ENCODE data around the gene CELSR1.
"Not testable (repeated sequence)": the region's sequence is repeated elsewhere in the genome, so short reads cannot be mapped to it uniquely, and the experiment has no call there.

The CELSR1 gene

DNA sequence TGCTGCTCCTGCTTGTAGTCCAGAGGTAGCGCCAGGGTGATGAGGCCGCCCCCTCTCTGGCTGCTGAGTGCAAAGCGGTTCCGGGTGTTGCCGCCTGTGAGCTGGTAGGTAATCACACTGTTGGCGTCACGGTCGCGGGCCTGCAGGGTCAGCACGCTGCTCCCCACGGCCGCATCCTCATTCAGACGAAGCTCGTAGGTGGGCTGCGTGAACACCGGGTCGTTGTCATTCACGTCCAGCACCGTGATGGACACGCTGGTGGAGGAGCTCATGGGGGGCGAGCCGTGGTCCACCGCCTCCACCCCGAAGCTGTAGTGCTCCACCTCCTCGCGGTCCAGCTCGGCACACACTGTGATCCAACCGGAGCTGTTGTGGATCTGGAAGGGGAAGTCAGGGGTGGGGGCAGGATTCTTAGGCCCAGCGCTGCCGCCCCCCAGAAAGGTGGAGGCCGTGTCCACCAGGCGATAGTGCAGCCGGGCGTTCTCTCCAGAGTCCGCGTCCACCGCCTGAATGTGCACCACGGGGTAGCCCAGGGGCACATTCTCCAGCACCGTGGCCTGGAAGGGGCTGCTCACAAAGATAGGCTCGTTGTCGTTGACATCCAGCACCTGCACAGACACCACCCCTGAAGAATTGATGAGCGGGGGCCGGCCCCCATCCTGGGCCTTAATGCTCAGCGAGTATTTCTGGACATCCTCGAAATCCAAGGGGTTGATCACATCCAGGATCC is 2.4 kb downstream of the CELSR1 start:
- no peak for DNase-seq (ENCODE audit: low read depth, low spot score)

DNA sequence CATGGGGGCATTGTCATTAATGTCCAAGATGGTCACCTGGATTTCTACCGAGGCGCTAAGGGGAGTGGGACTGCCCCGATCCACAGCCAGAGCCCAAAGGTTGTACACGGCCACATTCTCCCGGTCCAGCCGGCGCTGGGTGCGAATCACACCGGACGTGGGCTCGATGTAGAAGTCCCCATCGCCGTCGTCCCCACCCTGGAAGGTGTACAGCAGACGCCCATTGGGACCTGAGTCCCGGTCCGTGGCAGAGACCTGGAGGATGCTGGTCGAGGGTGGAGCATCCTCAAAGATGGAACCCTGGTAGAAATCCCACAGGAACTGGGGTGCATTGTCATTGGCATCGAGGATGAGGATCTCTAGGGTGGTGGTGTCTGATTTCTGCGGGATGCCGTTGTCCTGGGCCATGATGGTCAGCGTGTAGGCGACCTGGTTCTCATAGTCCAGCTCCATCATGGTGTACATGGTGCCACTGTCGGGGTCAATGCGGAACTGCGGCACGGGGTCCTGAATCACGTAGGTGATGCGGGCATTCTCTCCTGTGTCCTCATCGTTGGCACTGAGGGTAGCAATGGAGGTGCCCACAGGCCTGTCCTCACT is 3.1 kb downstream of the CELSR1 start:
- no peak for DNase-seq (ENCODE audit: low read depth, low spot score)

DNA sequence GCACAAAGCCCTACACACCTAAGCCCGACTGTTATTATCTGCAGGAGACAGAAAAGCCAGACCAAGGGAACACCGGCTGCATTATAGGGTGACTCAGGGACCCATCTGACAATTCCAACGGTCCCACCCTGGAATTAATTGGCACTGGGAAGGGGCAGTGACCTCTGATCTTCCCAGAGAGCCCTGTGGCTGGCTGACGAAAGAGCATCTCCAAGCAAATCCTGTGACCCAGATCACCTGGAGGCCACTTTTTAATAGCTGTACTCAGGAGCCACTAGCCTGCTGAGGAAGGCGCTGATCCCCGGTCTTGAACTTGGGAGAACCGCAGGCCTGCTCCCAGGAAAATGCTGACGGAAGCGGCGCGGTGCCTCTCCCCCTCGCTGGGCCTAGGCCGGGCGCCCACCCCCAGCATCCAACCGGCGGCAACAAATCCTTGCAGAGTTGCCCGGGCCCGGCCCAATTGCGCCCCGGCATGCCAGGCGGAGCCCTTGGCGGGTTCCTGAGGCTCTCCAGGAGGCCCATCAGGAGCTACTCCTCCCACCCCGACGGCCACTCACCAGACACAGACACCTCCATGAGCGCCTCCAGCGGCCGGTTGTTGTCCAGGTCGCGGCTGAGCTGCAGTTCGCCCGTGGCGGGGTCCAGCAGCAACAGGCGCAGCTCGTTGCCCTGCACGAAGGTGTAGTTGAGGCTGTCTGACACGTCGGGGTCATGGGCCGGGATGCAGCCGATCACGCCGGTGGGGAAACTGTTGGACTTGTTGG is 4.2 kb downstream of the CELSR1 start:
- no peak for DNase-seq (ENCODE audit: low read depth, low spot score)

DNA sequence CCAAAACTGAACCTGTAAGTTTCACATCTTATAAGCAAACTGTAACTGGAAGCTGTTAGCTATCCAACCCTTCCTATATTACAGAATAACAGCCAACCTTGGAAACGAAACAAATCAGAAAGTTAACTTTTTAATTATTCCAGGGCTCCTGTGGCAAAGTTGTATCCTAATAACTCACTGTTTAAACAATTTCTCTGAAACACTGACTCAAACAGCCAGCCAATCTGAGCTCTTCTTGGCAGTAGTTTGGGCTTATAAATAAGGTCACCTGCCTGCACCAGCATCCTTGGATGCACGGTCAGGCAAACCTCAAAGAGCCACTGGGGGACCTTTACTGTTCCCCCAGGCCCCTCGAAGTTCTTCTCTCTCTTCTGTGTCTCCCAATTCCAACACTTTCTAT is 5.0 kb downstream of the CELSR1 start:
- no peak for DNase-seq (ENCODE audit: low read depth, low spot score)

DNA sequence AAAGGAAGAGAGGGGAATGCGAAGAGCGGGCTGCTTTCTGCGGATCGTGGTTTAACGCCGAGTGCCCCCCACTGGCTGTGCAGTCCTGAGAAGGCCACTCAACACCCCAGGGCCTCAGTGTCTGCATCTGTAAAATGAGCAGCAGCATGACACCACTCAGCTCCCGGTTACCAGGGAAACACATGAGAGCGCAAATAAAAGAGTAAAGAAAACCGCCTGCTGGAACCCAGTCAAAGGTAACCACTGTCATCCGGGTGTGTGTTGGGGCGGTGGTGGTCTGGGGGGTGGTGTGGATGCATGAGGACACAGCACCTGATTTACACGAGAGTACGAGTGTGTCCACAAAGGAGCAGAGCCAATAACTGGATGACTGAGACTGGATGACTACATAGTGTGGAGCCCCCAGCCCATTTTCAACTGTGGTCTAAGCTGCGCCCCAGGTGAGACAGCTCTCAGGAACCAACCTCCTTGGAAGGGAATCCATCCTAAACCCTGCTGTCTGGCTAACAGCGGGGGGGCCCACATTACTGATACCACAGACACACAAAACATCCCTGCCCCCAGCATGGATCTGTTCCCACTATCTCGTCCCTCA is 5.7 kb downstream of the CELSR1 start:
- no peak for DNase-seq (ENCODE audit: low read depth, low spot score)

DNA sequence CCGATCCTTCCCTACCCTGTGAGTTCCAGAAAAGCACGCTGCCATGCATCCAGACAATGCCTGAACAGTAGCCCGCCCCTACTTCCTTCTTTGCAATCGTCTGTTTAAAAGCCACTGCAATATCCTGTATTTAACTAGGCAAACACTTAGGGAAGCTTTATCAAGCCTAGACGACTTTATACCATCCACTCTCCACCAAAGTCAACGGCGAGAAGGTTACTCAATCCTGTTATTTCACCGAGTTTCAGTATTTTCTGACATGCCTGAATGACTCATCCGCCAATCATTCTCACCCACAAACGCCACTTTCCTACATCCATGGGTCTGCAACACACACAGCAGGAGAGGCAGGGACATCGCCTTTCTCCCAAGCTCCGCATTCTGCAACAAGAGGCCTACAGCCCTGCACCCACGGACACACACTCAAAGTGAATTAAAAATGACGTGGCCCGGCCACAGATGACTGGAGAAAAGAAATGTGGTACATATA is 9.3 kb downstream of the CELSR1 start:
- no peak for DNase-seq (ENCODE audit: low read depth, low spot score)

DNA sequence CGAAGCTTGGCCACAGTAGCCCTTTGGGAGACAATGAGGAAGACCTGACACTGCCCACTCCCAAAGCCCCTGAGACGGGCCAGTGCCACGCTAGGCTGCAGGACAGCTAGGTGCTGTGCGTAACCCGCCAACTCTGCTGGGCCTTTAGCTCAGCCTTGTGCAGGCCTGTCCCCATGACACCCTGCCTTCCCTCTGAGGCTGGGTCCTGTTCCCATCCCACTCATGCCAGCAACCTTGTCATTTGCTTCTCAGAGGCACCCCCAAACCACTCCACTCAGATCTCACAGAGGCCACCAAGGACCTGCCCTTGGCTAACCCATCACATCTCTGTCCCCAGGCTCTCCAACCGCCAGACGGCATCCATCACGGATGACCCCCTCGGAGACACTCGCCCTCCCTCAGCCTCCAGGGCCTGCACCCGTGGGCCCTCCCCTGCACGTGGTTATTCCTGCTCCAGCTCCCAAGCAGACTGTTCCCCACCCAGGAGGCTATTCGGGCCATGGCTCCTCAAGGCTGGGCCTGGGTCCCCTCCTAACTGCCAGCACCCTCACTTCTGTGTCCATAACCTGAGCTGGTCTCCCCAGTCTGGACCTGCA is 11.1 kb downstream of the CELSR1 start:
- no peak for DNase-seq (ENCODE audit: low read depth, low spot score)

DNA sequence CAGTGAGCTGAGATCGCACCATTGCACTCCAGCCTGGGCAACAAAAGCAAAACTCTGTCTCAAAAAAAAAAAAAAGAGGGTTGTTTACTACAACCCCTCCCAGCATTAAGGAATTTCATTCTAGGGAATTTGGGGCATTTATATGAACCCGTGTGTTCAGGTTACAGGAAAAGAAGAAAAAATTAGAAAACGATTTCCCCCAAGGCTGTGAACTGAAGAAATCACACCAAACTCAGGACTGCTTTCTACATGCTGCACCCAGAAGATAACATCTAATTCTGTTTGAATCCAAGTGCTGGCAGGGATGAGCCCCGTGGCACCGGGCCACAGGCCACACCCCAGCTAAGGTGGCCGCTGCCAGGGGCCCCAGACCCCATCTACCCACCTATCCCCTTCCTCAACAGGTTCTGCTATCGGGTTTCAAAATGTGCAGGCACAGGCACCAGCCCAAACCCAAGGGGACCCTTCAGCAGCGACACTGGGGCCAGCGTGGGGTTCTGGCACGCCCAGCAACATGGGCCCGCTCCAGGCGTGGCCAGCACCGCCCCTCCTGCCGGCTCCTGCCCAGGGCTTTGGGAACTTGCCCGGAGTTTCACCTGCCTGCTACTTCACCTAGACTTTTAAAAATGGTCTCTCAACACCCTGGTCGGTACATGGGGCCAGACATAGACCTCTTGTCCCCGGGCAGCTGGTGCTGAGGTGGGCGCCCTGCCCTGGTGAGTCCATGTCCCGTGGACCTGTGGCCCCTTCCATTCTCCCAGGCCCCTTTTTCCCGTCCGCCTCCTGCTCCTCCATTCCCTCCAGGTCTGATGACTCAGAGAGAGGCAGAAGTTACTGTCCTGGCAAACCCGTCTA is 11.8 kb downstream of the CELSR1 start:
- DNase-seq (ENCODE audit: low read depth, low spot score), result no peak

DNA sequence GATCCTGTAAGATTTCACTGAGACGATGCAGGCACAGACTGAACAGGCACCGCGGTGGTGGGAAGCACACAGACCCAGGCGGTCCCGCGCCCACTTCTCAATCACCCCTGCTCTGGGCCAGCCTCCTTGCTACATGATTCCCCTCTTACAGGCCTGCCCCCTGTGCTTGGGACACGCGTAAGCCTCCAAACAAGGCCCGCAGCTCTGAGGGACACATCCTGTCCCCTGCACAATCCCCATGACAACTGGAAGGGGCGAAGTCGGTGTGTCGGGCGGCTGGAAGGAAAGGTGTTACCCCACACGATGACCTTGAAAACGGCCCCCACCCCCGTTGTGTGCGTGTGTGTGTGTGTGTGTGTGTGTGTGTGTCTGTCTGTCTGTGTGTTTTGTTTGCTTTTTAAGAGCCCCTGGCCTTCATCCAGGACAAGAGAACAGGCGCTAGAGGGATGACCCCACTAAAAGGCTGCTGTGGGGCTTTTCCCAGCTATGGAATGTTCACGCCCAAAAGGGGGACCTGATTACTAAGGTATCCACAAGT is 13.1 kb downstream of the CELSR1 start:
- no peak for DNase-seq (ENCODE audit: low read depth, low spot score)

DNA sequence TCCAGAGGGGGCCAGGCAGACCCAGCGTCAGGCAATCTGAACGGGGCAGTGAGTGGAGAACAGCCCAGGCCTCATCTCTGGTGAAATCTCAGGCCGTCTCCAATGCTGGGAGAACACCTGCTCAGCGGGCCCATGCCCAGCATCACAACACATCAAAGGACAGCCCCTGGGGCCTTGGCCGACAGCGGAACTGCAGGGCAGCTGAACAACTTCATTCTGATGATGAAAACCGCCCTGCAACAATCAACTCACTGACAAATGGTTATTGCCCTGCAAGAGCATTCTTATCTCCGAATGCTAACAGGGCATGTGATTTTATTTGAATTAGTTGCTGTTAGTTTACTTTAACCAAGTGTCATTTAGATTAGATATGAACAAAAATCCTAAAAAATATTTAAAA is 14.6 kb downstream of the CELSR1 start:
- no peak for DNase-seq (ENCODE audit: low read depth, low spot score)

DNA sequence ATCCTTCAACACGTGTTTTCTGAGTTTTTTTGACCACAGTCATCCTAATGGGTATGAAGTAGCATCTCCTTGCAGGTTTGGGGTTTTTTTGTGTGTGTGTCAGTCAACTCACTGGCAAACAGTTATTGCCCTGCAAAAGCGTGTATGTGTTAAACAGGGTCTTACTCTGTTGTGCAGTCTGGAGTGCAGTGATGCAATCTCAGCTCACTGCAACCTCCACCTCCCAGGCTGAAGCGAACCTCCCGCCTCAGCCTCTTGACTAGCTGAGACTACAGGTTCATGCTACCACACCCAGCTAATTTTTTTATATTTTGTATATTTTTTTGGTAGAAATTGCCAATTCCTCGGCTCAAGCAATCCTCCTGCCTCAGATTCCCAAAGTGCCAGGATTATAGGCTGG is 15.4 kb downstream of the CELSR1 start:
- no peak for DNase-seq (ENCODE audit: low read depth, low spot score)

DNA sequence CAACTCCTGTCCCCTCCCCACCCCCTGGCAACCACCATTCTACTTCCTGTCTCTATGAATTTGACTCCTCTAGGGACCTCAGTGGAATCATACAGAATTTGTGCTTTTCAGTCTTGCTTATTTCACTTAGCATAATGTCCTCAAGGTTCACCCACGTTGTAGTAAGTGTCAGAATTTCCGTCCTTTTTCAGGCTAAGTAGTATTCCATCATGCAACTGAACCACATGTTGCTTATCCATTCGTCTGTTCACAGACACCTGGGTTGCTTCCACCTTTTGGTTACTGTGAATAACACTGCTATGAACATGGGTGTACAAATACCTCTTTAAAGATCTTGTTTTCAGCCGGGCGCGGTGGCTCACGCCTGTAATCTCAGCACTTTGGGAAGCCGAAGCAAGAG is 16.5 kb downstream of the CELSR1 start:
- no peak for DNase-seq (ENCODE audit: low read depth, low spot score)

DNA sequence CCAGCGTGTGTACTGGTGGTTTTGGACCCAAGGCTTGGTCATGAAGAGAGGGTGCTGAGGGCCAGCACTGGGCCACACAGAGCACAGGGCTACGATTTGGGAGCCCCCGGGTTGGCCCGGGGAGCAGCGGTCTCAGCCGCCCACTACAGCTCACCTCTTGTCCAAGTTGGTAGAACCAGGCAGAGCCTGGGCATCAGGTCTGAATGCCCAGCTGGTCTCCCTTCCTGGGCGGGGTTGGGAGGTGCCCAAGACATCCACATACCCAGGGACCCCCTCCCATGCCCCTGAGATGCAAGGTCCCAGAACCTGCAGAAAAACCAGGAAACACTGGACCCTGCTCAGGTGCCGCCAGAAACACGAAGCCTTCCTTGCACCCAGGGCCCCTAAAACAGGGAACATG is 18.0 kb downstream of the CELSR1 start:
- no peak for DNase-seq (ENCODE audit: low read depth, low spot score)

DNA sequence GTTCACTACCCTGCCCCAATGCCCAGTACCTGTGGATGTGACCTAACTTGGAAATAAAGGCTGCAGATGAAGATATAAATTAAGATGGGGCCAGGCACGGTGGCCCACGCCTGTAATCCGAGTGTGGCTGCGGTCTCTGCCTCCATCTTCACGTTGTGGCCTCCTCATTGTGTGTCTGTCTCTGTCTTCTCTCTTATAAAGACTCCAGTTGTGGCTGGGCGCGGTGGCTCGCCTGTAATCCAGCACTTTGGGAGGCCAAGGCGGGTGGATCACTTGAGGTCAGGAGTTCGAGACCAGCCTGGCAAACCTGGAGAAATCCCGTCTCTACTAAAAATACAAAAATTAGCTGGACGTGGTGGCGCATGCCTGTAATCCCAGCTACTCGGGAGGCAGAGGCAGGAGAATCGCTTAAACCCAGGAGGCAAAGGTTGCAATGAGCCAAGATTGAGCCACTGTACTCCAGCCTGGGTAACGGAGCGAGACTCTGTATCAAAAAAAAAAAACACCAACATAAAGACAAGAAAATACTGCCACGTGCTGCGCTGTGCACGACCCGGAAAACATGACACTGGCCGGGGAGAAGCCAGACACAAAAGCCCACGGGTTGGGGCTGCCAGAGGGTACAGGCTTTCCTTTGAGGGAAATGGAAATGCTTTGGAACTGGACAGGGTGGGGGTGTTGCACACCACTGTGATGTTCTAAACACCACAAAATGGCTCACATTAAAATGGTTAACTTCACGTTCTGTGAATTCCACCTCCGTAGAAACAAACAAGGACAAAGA is 18.7 kb downstream of the CELSR1 start:
- DNase-seq (ENCODE audit: low read depth, low spot score), result no peak

DNA sequence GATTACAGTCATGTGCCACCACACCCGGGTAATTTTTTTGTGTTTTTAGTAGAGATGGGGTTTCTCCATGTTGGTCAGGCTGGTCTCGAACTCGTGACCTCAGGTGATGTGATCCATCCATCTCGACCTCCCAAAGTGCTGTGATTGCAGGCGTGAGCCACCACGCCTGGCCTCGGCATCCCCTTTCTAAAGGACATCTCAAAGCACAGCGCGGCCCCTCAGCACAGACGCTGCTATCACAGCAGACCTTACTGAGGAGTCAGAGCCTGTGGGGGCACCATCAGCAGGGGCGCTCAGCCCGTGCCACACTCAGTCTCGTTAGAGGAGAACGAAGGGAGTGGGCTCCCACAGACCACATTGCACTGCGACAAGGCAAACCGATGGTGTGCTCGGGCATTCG is 19.4 kb downstream of the CELSR1 start:
- no peak for DNase-seq (ENCODE audit: low read depth, low spot score)

DNA sequence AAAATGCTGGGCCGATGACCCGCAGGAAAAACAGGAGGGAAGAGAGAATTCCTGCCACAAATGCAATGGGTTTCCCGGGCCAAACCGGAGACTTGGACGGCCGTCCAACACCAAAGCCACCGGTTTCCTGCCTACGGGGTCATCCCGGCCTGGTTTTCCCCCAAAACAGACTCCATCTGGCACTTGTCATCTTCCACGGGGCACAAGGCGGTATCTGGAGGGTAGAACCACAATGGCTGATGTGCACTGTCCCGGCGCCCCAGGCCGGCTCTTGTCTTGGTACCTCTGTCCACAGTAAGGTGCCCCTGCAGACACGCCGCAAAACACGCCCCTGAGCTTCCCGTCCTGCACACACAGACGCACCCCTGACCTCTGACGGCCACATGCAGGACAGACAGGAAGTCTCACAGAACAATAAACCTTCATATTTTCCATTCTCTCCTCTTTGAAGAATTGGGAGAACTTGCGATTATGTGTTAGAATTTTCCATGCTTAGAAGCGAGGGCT is 20.1 kb downstream of the CELSR1 start:
- DNase-seq (ENCODE audit: low read depth, low spot score), result no peak

DNA sequence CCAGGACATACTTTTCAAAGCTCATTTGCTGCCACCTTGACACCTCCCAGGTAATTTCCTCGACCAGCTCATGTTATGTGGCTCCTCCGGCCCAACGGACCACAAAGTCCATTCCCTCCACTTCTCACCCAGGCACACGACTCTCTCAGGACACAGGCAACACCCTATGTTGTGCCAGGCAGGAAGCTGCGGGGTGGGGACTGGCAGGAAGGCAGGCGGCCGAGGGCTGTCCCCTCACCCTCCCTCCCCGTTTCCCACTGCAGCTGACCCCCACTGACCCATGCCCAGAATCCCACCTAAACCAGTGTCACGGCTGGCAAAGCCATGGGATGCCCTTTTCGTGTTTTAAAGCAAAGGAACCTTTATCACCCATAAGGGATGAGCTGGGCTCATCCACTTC is 20.8 kb downstream of the CELSR1 start:
- no peak for DNase-seq (ENCODE audit: low read depth, low spot score)

DNA sequence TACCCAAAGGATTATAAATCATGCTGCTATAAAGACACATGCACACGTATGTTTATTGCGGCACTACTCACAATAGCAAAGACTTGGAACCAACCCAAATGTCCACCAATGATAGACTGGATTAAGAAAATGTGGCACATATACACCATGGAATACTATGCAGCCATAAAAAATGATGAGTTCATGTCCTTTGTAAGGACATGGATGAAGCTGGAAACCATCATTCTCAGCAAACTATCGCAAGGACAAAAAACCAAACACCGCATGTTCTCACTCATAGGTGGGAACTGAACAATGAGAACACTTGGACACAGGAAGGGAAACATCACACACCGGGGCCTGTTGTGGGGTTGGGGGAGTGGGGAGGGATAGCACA is 21.3 kb downstream of the CELSR1 start:
- not testable (repeated sequence) for DNase-seq (ENCODE audit: low read depth, low spot score)

DNA sequence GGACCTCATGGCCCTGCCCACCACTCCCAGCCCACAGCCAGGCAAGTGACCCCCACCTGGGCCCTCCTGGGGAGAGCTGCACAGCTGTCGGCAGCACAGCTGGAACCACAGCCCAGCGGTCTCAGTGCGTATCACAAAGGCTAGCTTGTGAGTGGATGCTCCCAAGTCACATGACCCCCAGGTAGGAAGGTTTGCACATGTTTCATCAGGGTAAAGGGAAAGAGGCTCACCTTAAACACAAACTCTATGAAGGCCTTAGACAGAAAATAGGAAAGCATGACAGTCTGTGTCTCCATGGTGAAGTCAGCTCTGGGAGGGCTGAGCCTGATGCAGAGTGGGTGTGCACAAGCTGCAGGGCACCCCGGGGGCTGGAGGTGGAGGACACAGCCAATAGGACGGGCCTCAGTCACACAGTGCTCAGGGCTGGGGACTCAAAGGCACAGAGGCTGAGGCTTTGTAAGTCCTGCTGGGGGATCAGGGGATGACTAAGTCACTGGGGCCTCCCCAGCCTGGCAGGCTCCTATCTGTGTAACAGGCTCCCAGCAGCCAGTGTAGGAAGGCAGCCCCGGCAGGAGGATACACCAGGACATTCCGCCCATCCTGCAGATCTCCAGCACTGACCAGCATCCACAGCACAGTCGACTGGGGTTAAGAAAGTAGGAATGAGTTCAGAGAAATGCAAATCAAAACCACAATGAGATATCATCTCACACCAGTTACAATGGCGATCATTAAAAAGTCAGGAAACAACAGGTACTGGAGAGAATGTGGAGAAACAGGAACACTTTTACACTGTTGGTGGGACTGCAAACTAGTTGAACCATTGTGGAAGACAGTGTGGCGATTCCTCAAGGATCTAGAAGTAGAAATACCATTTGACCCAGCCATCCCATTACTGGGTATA is 22.0 kb downstream of the CELSR1 start:
- no peak for DNase-seq (ENCODE audit: low read depth, low spot score)
